ENCODE data around the gene PEX16. TPM values are rescaled to one million over a fixed set of nuclear protein-coding genes. Genes with fewer than 3 reads are reported as not detected.
A peak's percentile ranks its signal among the peaks of the same experiment; 100 is the strongest.
"Not testable (repeated sequence)": the region's sequence is repeated elsewhere in the genome, so short reads cannot be mapped to it uniquely, and the experiment has no call there.

Gene PEX16
- total and polyA plus RNA-seq, 9 of the 15 experiments (the other 6 are each of a cell fraction or from before 2014, with no cell fraction given) = 1.5 to 43.9 (median 14.6) TPM

DNA sequence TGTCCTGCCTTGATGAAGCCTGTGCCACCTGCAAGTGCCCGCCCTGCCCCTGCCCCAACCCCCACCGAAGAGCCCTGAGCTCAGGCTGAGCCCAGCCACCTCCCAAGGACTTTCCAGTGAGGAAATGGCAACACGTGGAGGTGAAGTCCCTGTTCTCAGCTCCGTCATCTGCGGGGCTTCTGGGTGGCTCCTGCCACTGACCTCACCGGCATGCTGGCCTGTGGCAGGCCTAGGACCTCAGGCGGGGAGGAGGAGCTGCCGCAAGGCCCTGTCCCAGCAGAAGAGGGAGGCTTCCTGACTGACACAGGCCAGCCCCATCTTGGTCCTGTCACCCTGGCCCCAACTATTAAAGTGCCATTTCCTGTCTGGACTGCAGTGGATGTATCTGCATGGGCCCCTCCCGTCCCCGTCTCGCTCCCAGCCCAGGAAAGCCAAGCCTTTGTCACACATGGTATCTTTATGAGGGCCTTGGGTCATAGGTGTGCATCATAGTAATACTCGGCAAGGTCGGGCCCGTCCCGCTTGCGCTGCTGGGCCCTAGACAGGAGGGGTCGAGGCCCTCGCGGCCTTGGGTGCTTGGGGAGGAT is 11.5 kb downstream of the PEX16 start (continued):
- no peak for TF ChIP-seq ETS2 (tag; IDR thresholded peaks at IDR 0.05; ENCODE audit: borderline replicate concordance, poor library complexity, severe bottlenecking)
- TF ChIP-seq ZNF696 (CRISPR knock-in tag; conservative IDR thresholded peaks at IDR 0.05) = no peak
- TF ChIP-seq ZBTB17 (CRISPR knock-in tag; IDR thresholded peaks at IDR 0.05) = no peak
- peak; percentile 63 for TF ChIP-seq NFIC (IDR thresholded peaks at IDR 0.05)
- peak in 1 of 3 experiments; percentile 20 for TF ChIP-seq YY1 (IDR thresholded peaks at IDR 0.05; ENCODE audit: borderline replicate concordance in 1 of 3, control insufficient read depth in 1 of 3, extremely low read depth in 1 of 3, insufficient read depth in 3 of 3, insufficient read length in 1 of 3, insufficient replicate concordance in 2 of 3, low read depth in 1 of 3, low read length in 2 of 3)

DNA sequence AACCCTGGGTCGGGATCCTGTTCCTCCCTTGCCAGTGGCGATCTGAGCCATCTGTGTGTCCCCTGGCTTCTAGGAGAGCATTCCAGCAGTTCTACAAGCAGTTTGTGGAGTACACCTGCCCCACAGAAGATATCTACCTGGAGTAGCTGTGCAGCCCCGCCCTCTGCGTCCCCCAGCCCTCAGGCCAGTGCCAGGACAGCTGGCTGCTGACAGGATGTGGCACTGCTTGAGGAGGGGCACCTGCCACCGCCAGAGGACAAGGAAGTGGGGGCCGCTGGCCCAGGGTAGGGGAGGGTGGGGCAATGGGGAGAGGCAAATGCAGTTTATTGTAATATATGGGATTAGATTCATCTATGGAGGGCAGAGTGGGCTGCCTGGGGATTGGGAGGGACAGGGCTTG is 12.1 kb downstream of the PEX16 start:
- H3K36me3 ChIP-seq (ENCODE audit: control insufficient read depth, insufficient read depth, low read length); BruUV-seq (replicated peaks); in situ Hi-C loops (cut with MboI); H3K4me2 ChIP-seq (ENCODE audit: insufficient read depth, low read length); CTCF ChIA-PET (ENCODE audit: low intra/inter-chr PET ratio); DNase-seq (ENCODE audit: extremely low read depth in 1 of 4, low spot score in 3 of 4); H4K20me1 ChIP-seq (replicated peaks; ENCODE audit: control insufficient read depth, insufficient read depth, low read length); H3K27me3 ChIP-seq (ENCODE audit: control insufficient read depth in 2 of 2, insufficient read depth in 2 of 2, low read length in 2 of 2); H3K9me3 ChIP-seq (replicated peaks; ENCODE audit: control insufficient read depth, insufficient read depth, low read depth, low read length); H2AFZ ChIP-seq (ENCODE audit: low read depth, low read length); intact Hi-C loops (cut with micrococcal nuclease); FAIRE-seq; H3K9me1 ChIP-seq (ENCODE audit: control insufficient read depth, insufficient read depth, low read length); H3K27ac ChIP-seq (ENCODE audit: extremely low read depth, low read depth, low read length); ATAC-seq; H3K79me2 ChIP-seq (ENCODE audit: control insufficient read depth, insufficient read depth, low read length); H3K4me3 ChIP-seq: not testable (repeated sequence)
- Histone ChIP-seq H3K4me1 (replicated peaks in 1 of 2; ENCODE audit: control insufficient read depth in 2 of 2, insufficient read depth in 2 of 2, low read length in 2 of 2) (peaks cover 8 to 77% of the 10 kb centered on the region in 2 experiments; a peak in 4 of 5 replicates), H3K9ac (ENCODE audit: insufficient read depth in 1 of 2, low read depth in 2 of 2, low read length in 2 of 2) (peak overlapping the region in 1 of 2 experiments; percentile 73; a peak in 1 of 4 replicates)
- POLR2A ChIA-PET = interaction anchor here (0.6 kb wide), 1 partner anchor 24 kb away, joined by 3 read pairs; no protein-coding TSS in a partner anchor
- WGBS (ENCODE audit: insufficient coverage, low coverage, missing lambda C conversion rate) = 85% methylated on average over 6 of the region's 6 CpGs

Data from K562 (cell line).